ENCODE results near the gene HLA-C.
"Not testable (repeated sequence)": the region's sequence is repeated elsewhere in the genome, so short reads cannot be mapped to it uniquely, and the experiment has no call there.

The HLA-C gene

GRCh38 chr6:31271641-31272357, at the start of gene HLA-C:
HLA-C (minus strand) TSS chr6:31272092; CDS start chr6:31272071, 21 bp downstream.
- DNase-seq (ENCODE audit: low read depth in 2 of 2), result peak; percentile 78 to 85

- DNase-seq (ENCODE audit: low read depth in 2 of 2), result no peak
Observed at GRCh38 chr6:31321005-31321707, 49.3 kb upstream of the HLA-C start.

- DNase-seq (ENCODE audit: low read depth in 2 of 2), result no peak
Observed at GRCh38 chr6:31317036-31317435, 45.1 kb upstream of the HLA-C start.

DNA sequence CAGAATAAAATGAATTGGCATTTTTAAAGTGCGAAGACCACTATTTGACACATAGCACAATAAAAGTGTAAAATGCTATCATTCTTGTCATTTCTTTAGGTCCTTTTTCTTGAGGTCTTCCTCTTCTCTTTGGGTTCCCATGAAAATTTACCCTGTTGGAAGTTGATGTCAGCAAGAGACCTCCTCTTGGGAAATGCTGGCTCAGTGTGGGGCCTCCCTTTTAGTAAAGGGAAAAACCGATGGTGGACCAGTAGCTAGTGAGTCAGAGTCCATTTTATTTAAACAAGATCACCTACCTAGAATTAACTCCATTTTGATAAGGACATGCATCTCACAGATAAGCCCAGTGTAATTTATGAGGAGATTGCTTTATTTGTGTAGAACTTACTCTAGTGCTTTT, 37.7 kb upstream of the HLA-C start:
- no peak for DNase-seq (ENCODE audit: low read depth in 2 of 2)

- DNase-seq (ENCODE audit: low read depth in 2 of 2), result no peak
Observed at GRCh38 chr6:31308845-31309175, 36.9 kb upstream of the HLA-C start.

GRCh38 chr6:31308050-31308844, 36.4 kb upstream of the HLA-C start:
- DNase-seq (ENCODE audit: low read depth in 2 of 2), result peak; percentile 24 to 46

GRCh38 chr6:31307669-31308049, 35.8 kb upstream of the HLA-C start:
- no peak for DNase-seq (ENCODE audit: low read depth in 2 of 2)

DNA sequence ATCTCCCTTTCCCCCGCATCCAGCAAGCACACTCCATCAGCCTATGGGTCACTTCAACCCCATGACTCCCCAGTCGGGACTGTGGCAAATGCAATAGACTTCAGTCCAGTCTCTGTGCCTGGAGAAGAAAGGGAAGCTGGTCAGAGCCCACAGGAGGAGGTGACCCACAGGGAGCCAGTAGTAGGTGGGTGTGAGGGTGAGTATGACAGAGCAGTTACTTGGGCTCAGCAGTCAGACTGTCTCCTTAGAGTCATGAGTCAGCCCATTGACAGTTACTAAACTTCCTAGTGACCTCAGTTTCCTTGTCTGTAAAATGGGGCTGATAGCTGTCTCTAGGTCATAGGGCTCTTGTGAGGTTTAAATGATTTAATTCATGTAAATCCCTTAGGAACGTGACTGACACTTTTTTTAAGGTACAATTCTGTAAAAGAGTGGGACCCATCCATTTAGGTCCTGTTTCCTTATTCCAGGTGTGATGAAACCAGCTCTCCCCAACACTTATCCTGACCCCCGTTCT, 33.9 kb upstream of the HLA-C start:
- DNase-seq (ENCODE audit: low read depth in 2 of 2), result no peak

DNA sequence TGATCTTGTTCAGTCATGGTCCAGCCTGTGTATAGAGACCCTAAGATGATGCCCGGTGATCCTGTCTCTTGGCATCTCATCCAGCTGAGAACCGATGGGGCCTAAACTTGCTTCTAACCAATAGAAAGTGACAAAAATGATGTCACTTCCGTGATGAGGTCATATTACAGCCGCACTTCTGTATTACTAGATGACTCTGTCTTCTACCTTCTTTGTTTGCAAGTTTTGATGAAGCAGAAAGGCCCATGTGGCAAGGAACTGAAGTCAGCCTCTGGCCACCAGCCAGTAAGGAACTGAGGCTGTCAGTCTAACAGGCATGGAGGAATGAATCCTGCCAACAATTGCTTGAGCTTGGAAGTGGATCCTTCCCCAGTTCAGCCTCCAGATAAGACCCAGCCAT, 32.8 kb upstream of the HLA-C start:
- no peak for DNase-seq (ENCODE audit: low read depth in 2 of 2)

GRCh38 chr6:31300797-31301196, 28.9 kb upstream of the HLA-C start:
- no peak for DNase-seq (ENCODE audit: low read depth in 2 of 2)

GRCh38 chr6:31299947-31300346, 28.1 kb upstream of the HLA-C start:
- DNase-seq (ENCODE audit: low read depth in 2 of 2), result no peak

GRCh38 chr6:31299511-31299910, 27.6 kb upstream of the HLA-C start:
- DNase-seq (ENCODE audit: low read depth in 2 of 2), result no peak

GRCh38 chr6:31294056-31294455, 22.2 kb upstream of the HLA-C start:
- no peak for DNase-seq (ENCODE audit: low read depth in 2 of 2)

- DNase-seq (ENCODE audit: low read depth in 2 of 2), result no peak
Observed at GRCh38 chr6:31293343-31293742, 21.5 kb upstream of the HLA-C start.

- DNase-seq (ENCODE audit: low read depth in 2 of 2), result no peak
Observed at GRCh38 chr6:31289788-31290187, 17.9 kb upstream of the HLA-C start.

- DNase-seq (ENCODE audit: low read depth in 2 of 2), result no peak
Observed at GRCh38 chr6:31287619-31288018, 15.7 kb upstream of the HLA-C start.

DNA sequence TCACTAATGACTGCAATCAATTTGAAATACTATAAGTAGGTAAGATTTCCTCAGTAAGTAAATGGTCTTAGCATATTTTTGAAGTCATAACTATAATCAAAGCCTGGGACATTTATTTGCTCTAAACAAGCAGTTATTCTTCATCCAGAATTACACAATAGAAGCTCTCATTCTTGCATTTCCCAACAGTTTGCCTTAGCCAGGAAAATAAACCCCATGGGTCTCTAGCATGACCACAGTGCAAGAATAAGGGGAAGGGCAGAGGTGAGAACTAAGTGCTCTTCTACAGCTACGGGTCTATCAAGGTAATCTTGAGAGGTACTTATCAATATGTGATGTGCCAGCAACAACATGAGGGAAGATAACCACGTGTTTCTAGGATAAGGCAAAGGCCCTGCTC, 14.1 kb upstream of the HLA-C start:
- DNase-seq (ENCODE audit: low read depth in 2 of 2), result no peak

DNA sequence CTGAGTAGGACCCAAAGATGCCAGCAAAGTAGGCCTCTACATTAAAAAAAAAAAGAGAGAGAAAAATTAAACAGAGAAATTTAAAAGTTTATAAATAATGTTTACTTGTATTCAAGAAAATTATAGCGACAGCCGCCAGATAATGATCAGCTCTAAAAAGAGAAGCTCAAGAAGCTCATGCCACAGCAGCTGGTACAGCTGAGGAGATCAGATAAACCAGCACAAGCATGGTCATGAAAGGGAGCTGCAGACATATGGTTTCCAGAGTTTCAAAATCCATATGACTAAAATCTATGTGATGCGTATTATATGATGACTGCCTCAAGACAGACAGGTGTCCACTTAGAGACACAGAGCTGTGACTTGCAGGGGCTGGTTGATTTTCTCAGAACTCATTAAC, 13.6 kb upstream of the HLA-C start:
- no peak for DNase-seq (ENCODE audit: low read depth in 2 of 2)

DNA sequence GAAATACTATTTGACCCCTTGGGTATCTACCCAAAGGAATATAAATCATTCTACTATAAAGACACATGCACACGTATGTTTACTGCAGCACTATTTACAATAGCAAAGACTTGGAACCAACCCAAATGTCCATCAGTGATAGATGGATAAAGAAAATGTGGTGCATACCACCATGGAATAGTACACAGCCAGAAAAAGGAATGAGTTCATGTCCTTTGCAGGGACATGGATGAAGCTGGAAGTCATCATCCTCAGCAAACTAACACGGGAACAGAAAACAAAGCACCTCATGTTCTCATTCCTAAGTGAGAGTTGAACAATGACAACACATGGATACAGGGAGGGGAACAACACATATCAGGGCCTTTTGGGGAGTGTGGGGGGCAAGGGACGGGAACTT, 7.8 kb upstream of the HLA-C start:
- not testable (repeated sequence) for DNase-seq (ENCODE audit: low read depth in 2 of 2)

GRCh38 chr6:31272836-31273626, 1.1 kb upstream of the HLA-C start:
- DNase-seq (ENCODE audit: low read depth in 2 of 2), result no peak

DNA sequence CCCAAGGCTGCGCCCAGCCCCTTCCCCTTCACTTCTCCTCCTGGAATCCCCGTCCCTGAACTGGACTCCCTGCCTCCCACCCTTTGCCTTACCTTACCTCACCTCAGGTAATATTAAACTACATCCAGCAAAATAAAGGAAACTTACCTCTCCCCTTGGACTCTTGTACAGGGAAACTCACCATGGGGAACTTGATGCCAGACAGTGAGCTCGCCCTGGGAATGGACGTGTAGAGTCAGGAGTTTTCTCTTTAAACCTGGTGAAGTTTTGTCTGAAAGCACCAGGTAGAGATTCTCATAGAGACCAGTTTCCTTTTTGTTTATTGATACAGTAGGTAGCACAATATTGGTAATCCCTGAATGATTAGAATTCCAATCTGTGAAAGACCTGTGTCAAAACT, 544 bp upstream of the HLA-C start:
- DNase-seq (ENCODE audit: low read depth in 2 of 2), result no peak
